Ishikawa (cell line): ENCODE measurements around the gene EDN3.

Experiments used
- CEBPB ChIP-seq: IDR thresholded peaks from 2 replicates; pipeline ENCODE4 v1.6.1; 2012
- CREB1 ChIP-seq: IDR thresholded peaks from 2 replicates; pipeline ENCODE4 v1.6.1; 2012; ENCODE audit warnings: low read depth
- EGR1 ChIP-seq: IDR thresholded peaks from 2 replicates; pipeline ENCODE4 v1.6.1; 2012
- EP300 ChIP-seq: IDR thresholded peaks from 2 replicates; pipeline ENCODE4 v1.6.1; 2012; ENCODE audit warnings: borderline replicate concordance
- FOXM1 ChIP-seq: IDR thresholded peaks from 2 replicates; pipeline ENCODE4 v1.6.1; 2012; ENCODE audit warnings: low read depth, borderline replicate concordance
- NFIC ChIP-seq: IDR thresholded peaks from 2 replicates; pipeline ENCODE4 v1.6.1; 2012
- RAD21 ChIP-seq: IDR thresholded peaks from 2 replicates; pipeline ENCODE4 v1.6.1; 2012; ENCODE audit warnings: low read depth
- REST ChIP-seq: IDR thresholded peaks from 2 replicates; pipeline ENCODE4 v1.6.1; 2012; ENCODE audit warnings: low read depth, mild to moderate bottlenecking
- TAF1 ChIP-seq: IDR thresholded peaks from 2 replicates; pipeline ENCODE4 v1.6.1; 2012; ENCODE audit warnings: low read depth, mild to moderate bottlenecking
- TCF12 ChIP-seq: IDR thresholded peaks from 2 replicates; pipeline ENCODE4 v1.6.1; 2012; ENCODE audit warnings: low read depth
- TEAD4 ChIP-seq: IDR thresholded peaks from 2 replicates; pipeline ENCODE4 v1.6.1; 2012
- USF1 ChIP-seq: IDR thresholded peaks from 2 replicates; pipeline ENCODE4 v1.6.1; 2012
- YY1 ChIP-seq: IDR thresholded peaks from 2 replicates; pipeline ENCODE4 v1.6.1; 2012; ENCODE audit warnings: low read depth
- ZBTB7A ChIP-seq: IDR thresholded peaks from 2 replicates; pipeline ENCODE4 v1.6.1; 2012; ENCODE audit warnings: low read depth
- TF ChIP-seq, protein P1 (sequence below): IDR thresholded peaks from 2 replicates; pipeline ENCODE4 v1.6.1; 2012

Gene EDN3

DNA sequence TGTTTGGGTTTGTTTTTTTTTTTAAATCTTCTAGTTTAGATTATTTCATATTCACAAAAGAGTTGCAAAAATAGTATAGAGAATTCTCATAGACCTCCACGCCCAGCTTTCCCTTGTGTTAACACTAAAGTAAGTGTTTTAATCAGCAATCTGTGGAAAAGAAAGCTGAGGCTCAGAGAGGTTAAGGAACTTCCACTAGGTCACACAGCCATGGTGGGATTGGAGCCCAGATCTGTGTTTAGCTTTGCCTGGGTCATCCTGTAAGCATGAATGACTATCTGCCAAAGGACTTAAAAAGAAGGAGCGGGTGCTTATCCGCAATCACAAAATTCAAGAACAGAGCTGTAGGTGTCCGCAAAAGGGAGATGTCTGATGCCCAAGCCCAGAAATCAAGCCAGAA lies 60.5 kb downstream of the EDN3 start:
- no peak for TF ChIP-seq RAD21
- TF ChIP-seq CREB1, result no peak
- TF ChIP-seq EP300, result no peak
- TF ChIP-seq FOXM1, result no peak
- TF ChIP-seq CEBPB, result no peak
- no peak for TF ChIP-seq REST
- no peak for TF ChIP-seq EGR1
- TF ChIP-seq, protein P1, sequence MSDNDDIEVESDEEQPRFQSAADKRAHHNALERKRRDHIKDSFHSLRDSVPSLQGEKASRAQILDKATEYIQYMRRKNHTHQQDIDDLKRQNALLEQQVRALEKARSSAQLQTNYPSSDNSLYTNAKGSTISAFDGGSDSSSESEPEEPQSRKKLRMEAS, result no peak
- TF ChIP-seq YY1, result no peak

DNA sequence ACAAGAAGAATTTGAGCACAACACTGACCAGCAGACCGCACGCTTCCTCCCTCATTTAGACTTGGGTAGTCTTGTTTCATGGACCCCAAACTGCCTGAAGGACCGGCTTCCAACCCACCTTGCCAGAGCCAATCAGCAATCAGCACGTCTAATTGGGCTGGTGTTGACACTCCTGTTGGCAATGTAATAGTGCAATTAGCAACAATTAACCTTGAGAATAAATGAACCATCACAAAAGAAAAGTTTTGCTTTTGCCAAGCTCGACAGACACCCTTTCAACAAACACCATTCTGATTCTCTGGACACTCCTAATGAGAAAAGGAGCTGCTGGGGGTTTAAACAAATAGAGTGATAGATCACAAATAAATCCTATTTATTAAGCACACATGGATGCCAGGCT lies 61.0 kb downstream of the EDN3 start:
- no peak for TF ChIP-seq USF1

DNA sequence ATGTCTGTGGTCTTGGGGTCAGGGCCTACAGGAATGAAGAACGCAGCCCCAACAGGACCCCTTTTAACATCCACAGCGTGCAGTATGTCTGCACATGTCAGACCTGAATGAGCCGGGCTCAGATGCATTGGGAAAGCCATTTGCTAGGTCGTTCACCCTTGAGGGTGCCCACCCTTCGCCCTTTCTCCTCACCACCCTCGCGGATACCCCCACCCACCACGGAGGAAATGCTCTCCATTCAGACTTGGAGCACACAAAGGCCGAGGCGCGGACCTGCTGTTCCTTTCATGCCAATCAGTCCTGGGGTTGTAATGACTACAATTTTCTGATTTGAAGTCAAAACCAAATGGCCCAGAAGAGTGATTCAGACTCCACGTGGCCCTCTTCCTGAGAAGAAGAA lies 62.7 kb downstream of the EDN3 start:
- no peak for TF ChIP-seq EP300
- no peak for TF ChIP-seq NFIC
- no peak for TF ChIP-seq CREB1
- no peak for TF ChIP-seq TEAD4
- no peak for TF ChIP-seq RAD21
- TF ChIP-seq FOXM1, result no peak
- TF ChIP-seq TAF1, result no peak
- TF ChIP-seq ZBTB7A, result no peak
- no peak for TF ChIP-seq YY1
- TF ChIP-seq CEBPB, result no peak
- no peak for TF ChIP-seq USF1
- no peak for TF ChIP-seq REST
- TF ChIP-seq EGR1, result no peak
- TF ChIP-seq, protein P1, result no peak
- no peak for TF ChIP-seq TCF12

DNA sequence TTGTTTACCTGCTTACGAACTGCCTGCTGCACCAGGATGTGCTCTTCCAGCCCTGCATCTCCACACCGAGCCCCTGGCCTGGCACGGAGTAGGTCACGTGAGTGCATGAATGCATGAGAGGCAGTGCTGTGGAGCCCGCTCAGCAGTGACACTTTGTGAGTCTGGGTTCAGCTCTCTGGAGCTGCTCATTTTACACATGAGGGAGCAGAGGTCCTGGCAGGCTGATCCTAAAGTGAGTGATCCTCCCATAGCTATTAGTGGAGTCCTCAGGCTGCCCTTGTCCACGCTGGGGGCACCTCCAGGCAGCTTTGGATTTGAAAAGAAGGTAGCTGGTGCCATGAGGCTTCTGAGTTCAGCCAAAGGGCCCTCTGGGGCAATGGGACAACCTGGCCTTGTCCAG lies 64.2 kb downstream of the EDN3 start:
- TF ChIP-seq TCF12 (no peak), REST (no peak), TAF1 (no peak), EGR1 (no peak), NFIC (no peak), YY1 (no peak), FOXM1 (no peak), ZBTB7A (no peak), CREB1 (no peak), EP300 (no peak), USF1 (no peak), CEBPB (no peak)
- TF ChIP-seq, protein P1, result no peak
